GM13976 (cell line): ENCODE data around the gene SLC35B4.

Experiments used
- DNase-seq: peaks from one replicate; pipeline ENCODE4 v3.0.0; 2012; ENCODE audit warnings: low spot score
- CTCF ChIP-seq: IDR thresholded peaks from 2 replicates; pipeline ENCODE4 v1.5.1; 2012; ENCODE audit warnings: borderline replicate concordance, mild to moderate bottlenecking; ENCODE audit not compliant: insufficient read depth; ENCODE audit errors: extremely low read depth, missing control alignments, control extremely low read depth
- in situ Hi-C: fragments of 300-500 bp; cut with MboI; formaldehyde crosslinking; loops from one replicate; pipeline ENCODE4 v1.12.0; 2022; ENCODE audit warnings: low sequenced_read_pairs, mixed read lengths, inconsistent platforms; ENCODE audit not compliant: unreplicated experiment

SLC35B4 gene

GRCh38 chr7:134287916-134288659, 28.6 kb downstream of the SLC35B4 start:
- in situ Hi-C loops: no loop called here
- no peak for TF ChIP-seq CTCF
- no peak for DNase-seq

GRCh38 chr7:134284952-134285351, 31.8 kb downstream of the SLC35B4 start:
- no peak for DNase-seq
- in situ Hi-C loops: no loop called here

GRCh38 chr7:134284011-134284410, 32.7 kb downstream of the SLC35B4 start:
- no peak for TF ChIP-seq CTCF
- in situ Hi-C loops: no loop called here
- no peak for DNase-seq

More at GRCh38 chr7:134284952-134285351, 31.8 kb downstream of the SLC35B4 start:
- no peak for TF ChIP-seq CTCF

GRCh38 chr7:134280508-134280907, 36.2 kb downstream of the SLC35B4 start:
- in situ Hi-C loops: no loop called here
- TF ChIP-seq CTCF: no peak
- no peak for DNase-seq

- in situ Hi-C loops: no loop called here
- DNase-seq: no peak
- no peak for TF ChIP-seq CTCF
These were observed 36.8 kb downstream of the SLC35B4 start for GRCh38 chr7:134279898-134280297.

- no peak for TF ChIP-seq CTCF
- no peak for DNase-seq
- in situ Hi-C loops: no loop called here
These were observed 37.4 kb downstream of the SLC35B4 start for GRCh38 chr7:134279336-134279735.
